ENCODE data around the gene STIP1. TPM values are rescaled to one million over a fixed set of nuclear protein-coding genes. Genes with fewer than 3 reads are reported as not detected.
A peak's percentile ranks its signal among the peaks of the same experiment; 100 is the strongest.

STIP1 gene
- total and polyA plus RNA-seq, 9 of the 15 experiments (the other 6 are each of a cell fraction or from before 2014, with no cell fraction given): 58.1 to 465 (median 346) TPM

GRCh38 chr11:64245797-64246620, 60.0 kb downstream of the STIP1 start (continued):
- TF ChIP-seq MEF2D (tag; conservative IDR thresholded peaks at IDR 0.05; ENCODE audit: low read depth) (no peak), RBFOX2 (IDR thresholded peaks at IDR 0.05; ENCODE audit: low read depth, low read length) (peak; percentile 83), ZFX (CRISPR knock-in tag; IDR thresholded peaks at IDR 0.05) (no peak), KAT7 (CRISPR knock-in tag; IDR thresholded peaks at IDR 0.05; ENCODE audit: borderline replicate concordance) (0 out of 2 replicates have a peak, but pooled peaks have one; percentile 55), HMGN3 (IDR thresholded peaks at IDR 0.05; ENCODE audit: borderline replicate concordance, extremely low read depth, insufficient read length, low read depth, low read length) (no peak), HMBOX1 (IDR thresholded peaks at IDR 0.05) (no peak), NCOA1 (IDR thresholded peaks at IDR 0.05; ENCODE audit: low read depth) (no peak), ZNF316 (IDR thresholded peaks at IDR 0.05) (no peak), FOXK1 (CRISPR knock-in tag; IDR thresholded peaks at IDR 0.05; ENCODE audit: borderline replicate concordance) (no peak), ZNF217 (CRISPR knock-in tag; IDR thresholded peaks at IDR 0.05) (no peak), HIVEP1 (CRISPR knock-in tag; IDR thresholded peaks at IDR 0.05) (no peak), HSF4 (CRISPR knock-in tag; IDR thresholded peaks at IDR 0.05; ENCODE audit: borderline replicate concordance) (no peak), PCBP1 (IDR thresholded peaks at IDR 0.05; ENCODE audit: low read depth, low read length, poor library complexity, severe bottlenecking) (no peak), BRF2 (IDR thresholded peaks at IDR 0.05; ENCODE audit: borderline replicate concordance, insufficient read depth, insufficient read length) (no peak), ZNF398 (CRISPR knock-in tag; IDR thresholded peaks at IDR 0.05) (no peak), TRIM25 (IDR thresholded peaks at IDR 0.05; ENCODE audit: borderline replicate concordance) (no peak), GATAD2A (IDR thresholded peaks at IDR 0.05) (peak; percentile 76; the same call in 1 of the 2 replicates), CREBBP (IDR thresholded peaks at IDR 0.05; ENCODE audit: low read depth, low read length) (no peak), NKRF (IDR thresholded peaks at IDR 0.05; ENCODE audit: borderline replicate concordance) (peak; percentile 71; the same call in 1 of the 2 replicates), SMARCB1 (IDR thresholded peaks at IDR 0.05; ENCODE audit: insufficient read length, low read depth) (no peak)
